Hepatocyte (in vitro differentiated cells): Measurements from ENCODE around the gene BPHL.

ENCODE experiments used
- EZH2 ChIP-seq: fragments of 200-600 bp; sonication (generic); IDR thresholded peaks from 2 replicates; pipeline ENCODE4 v1.6.1; 2016; ENCODE audit warnings: antibody characterized with exemption, mild to moderate bottlenecking, borderline replicate concordance
- TF ChIP-seq, protein P1 (sequence below): fragments of 200-600 bp; sonication (generic); IDR thresholded peaks from 2 replicates; pipeline ENCODE4 v1.5.1; 2016; ENCODE audit warnings: antibody characterized with exemption, mild to moderate bottlenecking; ENCODE audit not compliant: poor library complexity

DNA sequence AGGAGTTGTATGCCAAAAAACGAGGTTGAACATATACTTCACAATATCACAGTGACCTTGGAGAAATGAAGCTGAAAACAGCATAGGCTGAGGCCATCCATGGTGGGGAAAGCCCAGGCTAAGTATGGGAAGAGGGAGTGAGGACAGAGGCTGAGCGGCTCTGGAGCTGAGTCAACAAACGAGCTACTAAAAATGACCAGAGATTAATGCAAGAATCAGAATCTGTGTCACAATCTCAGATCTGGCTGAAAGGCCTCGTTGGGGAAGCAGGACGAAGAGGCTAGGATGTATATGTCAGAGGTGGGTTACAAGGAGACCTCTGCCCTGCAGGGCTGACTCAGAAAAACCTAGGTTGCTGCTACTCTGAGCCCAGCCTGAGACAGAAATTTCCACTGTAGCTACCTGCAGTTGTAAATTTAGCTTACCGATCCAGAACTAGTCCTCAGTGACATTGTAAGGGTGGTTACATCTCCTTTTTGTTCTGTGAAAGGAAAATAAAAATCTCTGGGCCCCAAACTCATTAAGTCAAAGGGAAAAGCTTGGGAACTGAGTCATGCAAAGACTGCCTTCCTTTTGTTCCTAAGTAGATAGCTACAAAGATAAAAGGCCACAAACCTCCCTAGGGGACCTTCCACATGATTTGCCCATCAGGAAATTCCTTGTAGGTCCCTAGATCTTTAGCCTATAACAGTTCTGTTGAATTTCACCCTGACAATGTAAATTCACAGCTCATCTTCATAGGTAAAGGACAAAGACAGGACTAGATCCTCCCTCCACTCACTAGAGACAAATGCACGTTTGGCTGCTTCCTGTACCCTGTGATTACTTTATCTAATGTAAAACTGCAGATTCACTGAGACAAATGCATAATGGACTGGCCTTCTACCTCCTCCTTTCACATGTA, 47.4 kb downstream of the BPHL start:
- TF ChIP-seq, protein P1, sequence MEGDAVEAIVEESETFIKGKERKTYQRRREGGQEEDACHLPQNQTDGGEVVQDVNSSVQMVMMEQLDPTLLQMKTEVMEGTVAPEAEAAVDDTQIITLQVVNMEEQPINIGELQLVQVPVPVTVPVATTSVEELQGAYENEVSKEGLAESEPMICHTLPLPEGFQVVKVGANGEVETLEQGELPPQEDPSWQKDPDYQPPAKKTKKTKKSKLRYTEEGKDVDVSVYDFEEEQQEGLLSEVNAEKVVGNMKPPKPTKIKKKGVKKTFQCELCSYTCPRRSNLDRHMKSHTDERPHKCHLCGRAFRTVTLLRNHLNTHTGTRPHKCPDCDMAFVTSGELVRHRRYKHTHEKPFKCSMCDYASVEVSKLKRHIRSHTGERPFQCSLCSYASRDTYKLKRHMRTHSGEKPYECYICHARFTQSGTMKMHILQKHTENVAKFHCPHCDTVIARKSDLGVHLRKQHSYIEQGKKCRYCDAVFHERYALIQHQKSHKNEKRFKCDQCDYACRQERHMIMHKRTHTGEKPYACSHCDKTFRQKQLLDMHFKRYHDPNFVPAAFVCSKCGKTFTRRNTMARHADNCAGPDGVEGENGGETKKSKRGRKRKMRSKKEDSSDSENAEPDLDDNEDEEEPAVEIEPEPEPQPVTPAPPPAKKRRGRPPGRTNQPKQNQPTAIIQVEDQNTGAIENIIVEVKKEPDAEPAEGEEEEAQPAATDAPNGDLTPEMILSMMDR: no peak
- no peak for TF ChIP-seq EZH2
